CD14-positive monocyte (primary cell): Measurements from ENCODE around the gene HSPA1L. TPM values are rescaled to one million over a fixed set of nuclear protein-coding genes. Genes with fewer than 3 reads are reported as not detected.

ENCODE experiments used
- DNase-seq, 3 donors: peaks; one replicate each; pipeline ENCODE4 v3.0.0-alpha.2; 2011 to 2022
- H2AFZ ChIP-seq: 2 replicates; pipeline ENCODE4 v1.6.0; 2012; ENCODE audit warnings: mild to moderate bottlenecking, low read depth, low read length, inconsistent platforms; ENCODE audit not compliant: insufficient read depth, poor library complexity, severe bottlenecking
- H3K27ac ChIP-seq, 2 donors: 1 replicate in 1 of 2; 2 replicates in 1 of 2; pipeline ENCODE4 v1.5.1; 2012 to 2013; ENCODE audit warnings: low read length in 2 of 2, control low read depth in 1 of 2, inconsistent platforms in 1 of 2, low read depth in 1 of 2, mild to moderate bottlenecking in 1 of 2
- H3K27me3 ChIP-seq, 2 donors: one replicate each; pipeline versions ENCODE4 v1.6.0 to v1.6.1; 2011 to 2013; ENCODE audit warnings: low read length in 2 of 2; ENCODE audit not compliant: control insufficient read depth in 2 of 2, insufficient read depth in 2 of 2
- H3K36me3 ChIP-seq, 2 donors: replicated peaks in 1 of 2; 1 replicate in 1 of 2; 2 replicates in 1 of 2; pipeline versions ENCODE4 v1.5.1 to v1.6.1; 2012 to 2013; ENCODE audit warnings: low read length in 2 of 2, control low read depth in 1 of 2, inconsistent platforms in 1 of 2, mild to moderate bottlenecking in 1 of 2; ENCODE audit not compliant: insufficient read depth in 2 of 2, control insufficient read depth in 1 of 2
- H3K4me1 ChIP-seq, 2 donors: 1 replicate in 1 of 2; 2 replicates in 1 of 2; pipeline versions ENCODE4 v1.5.1 to v1.6.1; 2012 to 2013; ENCODE audit warnings: low read length in 2 of 2, control low read depth in 1 of 2, inconsistent platforms in 1 of 2, mild to moderate bottlenecking in 1 of 2, moderate library complexity in 1 of 2; ENCODE audit not compliant: insufficient read depth in 2 of 2, control insufficient read depth in 1 of 2
- H3K4me2 ChIP-seq: replicated peaks from 2 replicates; pipeline ENCODE3; 2012; ENCODE audit warnings: low read length, moderate library complexity, mild to moderate bottlenecking; ENCODE audit not compliant: poor library complexity, severe bottlenecking; ENCODE audit errors: extremely low read depth
- H3K4me3 ChIP-seq, 3 experiments: fragments of 200-600 bp in 1 of 3; sonication (generic) in 1 of 3; replicated peaks in 1 of 3; 1 replicate in 2 of 3; 2 replicates in 1 of 3; pipeline ENCODE4 v1.5.1; 2011 to 2013; ENCODE audit warnings: low read length in 3 of 3, mild to moderate bottlenecking in 3 of 3, control low read depth in 2 of 3, low read depth in 2 of 3, inconsistent platforms in 1 of 3, moderate library complexity in 1 of 3
- H3K79me2 ChIP-seq: 2 replicates; pipeline ENCODE4 v1.6.0; 2012; ENCODE audit warnings: mild to moderate bottlenecking, control low read depth, inconsistent platforms, low read length, moderate library complexity; ENCODE audit not compliant: insufficient read depth
- H3K9ac ChIP-seq: 2 replicates; pipeline ENCODE4 v1.6.0; 2017; ENCODE audit warnings: low read length, mild to moderate bottlenecking; ENCODE audit not compliant: insufficient read depth, poor library complexity, severe bottlenecking
- H3K9me3 ChIP-seq, 2 donors: replicated peaks in 1 of 2; 1 replicate in 1 of 2; 2 replicates in 1 of 2; pipeline versions ENCODE4 v1.5.1 to v1.6.1; 2012 to 2013; ENCODE audit warnings: low read length in 2 of 2, control low read depth in 1 of 2; ENCODE audit not compliant: control insufficient read depth in 1 of 2, insufficient read depth in 1 of 2
- H4K20me1 ChIP-seq: 2 replicates; pipeline ENCODE4 v1.6.0; 2012; ENCODE audit warnings: mild to moderate bottlenecking, low read length, control low read depth, moderate library complexity; ENCODE audit not compliant: insufficient read depth
- H3K27ac Mint-ChIP-seq, 7 donors: one replicate each; pipeline ENCODE4 v1.8.0; 2020; ENCODE audit warnings: mild to moderate bottlenecking in 7 of 7, mixed read lengths in 7 of 7, moderate library complexity in 6 of 7, inconsistent platforms in 2 of 7
- H3K27me3 Mint-ChIP-seq, 3 donors: one replicate each; pipeline ENCODE4 v1.8.0; 2021 to 2022; ENCODE audit warnings: low read depth in 3 of 3, mild to moderate bottlenecking in 3 of 3, mixed read lengths in 3 of 3, moderate library complexity in 3 of 3, inconsistent platforms in 1 of 3
- H3K36me3 Mint-ChIP-seq, 2 donors: one replicate each; pipeline ENCODE4 v1.8.0; 2020; ENCODE audit warnings: mixed read lengths in 2 of 2, inconsistent platforms in 1 of 2, mild to moderate bottlenecking in 1 of 2
- H3K4me1 Mint-ChIP-seq: one replicate; pipeline ENCODE4 v1.8.0; 2020; ENCODE audit warnings: mild to moderate bottlenecking, mixed read lengths
- H3K4me3 Mint-ChIP-seq, 2 donors: one replicate each; pipeline ENCODE4 v1.8.0; 2020; ENCODE audit warnings: mild to moderate bottlenecking in 2 of 2, mixed read lengths in 2 of 2, moderate library complexity in 1 of 2
- H3K9me3 Mint-ChIP-seq, 7 donors: one replicate each; pipeline ENCODE4 v1.8.0; 2020 to 2022; ENCODE audit warnings: mixed read lengths in 7 of 7, mild to moderate bottlenecking in 6 of 7, moderate library complexity in 6 of 7, inconsistent platforms in 2 of 7
- CTCF ChIP-seq: fragments of 200-600 bp; IDR thresholded peaks from one replicate; pipeline ENCODE4 v1.8.0; 2022; ENCODE audit warnings: antibody characterized with exemption, mild to moderate bottlenecking
- WGBS: methylation state at CpG from one replicate; pipeline ENCODE4 v1.1.5; 2013; ENCODE audit warnings: missing lambda C conversion rate; ENCODE audit not compliant: insufficient coverage; 5-methylcytosine and 5-hydroxymethylcytosine counted together
- intact Hi-C, 2 donors: fragments of 100-400 bp; cut with micrococcal nuclease; formaldehyde crosslinking; loops; one replicate each; pipeline versions ENCODE4 v1.15.0 to v1.15.1; 2023
- polyA plus RNA-seq, 3 donors: library from polyadenylated mRNA; depleted of rRNA in 1 of 3; unstranded in 2 of 3; stranded (reverse) in 1 of 3; fragments of 300-500 nt in 2 of 3; fragments of >200 nt in 1 of 3; fragmentation: Illumina TruSeq in 2 of 3; gene quantifications; 1 replicate in 2 of 3; 2 replicates in 1 of 3; pipeline ENCODE4 v1.2.3, GENCODE V29; 2012 to 2021

The HSPA1L gene
- polyA plus RNA-seq, 3 donors = 0.53 to 0.72 (median 0.55) TPM

DNA sequence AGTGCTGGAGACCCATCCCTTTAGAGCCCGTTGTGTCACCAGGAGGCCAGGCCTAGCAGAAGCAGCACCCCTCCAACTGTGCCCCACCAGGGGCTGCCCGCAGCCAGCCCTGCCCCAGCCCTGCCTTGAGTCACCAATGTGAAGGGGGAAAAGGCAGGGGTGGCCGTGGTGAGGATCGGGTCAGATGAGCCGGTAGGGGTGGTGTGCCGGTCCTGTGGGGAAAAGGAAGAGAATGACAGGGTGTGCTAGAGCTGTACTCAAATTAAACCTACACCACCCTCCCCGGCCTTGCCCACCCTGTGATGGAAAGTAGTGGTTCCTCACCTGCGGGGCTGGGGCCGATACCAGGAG is 49.5 kb downstream of the HSPA1L start:
- Histone ChIP-seq H3K79me2 (no peaks in the 10 kb centered on the region), H3K27ac (no peak overlapping the region), H3K36me3 (peaks cover 7 to 24% of the 10 kb centered on the region in 2 donors), H3K4me1 (peaks cover 29 to 30% of the 10 kb centered on the region in 2 donors), H3K4me2 (no peak overlapping the region), H3K27me3 (no peaks in the 10 kb centered on the region), H4K20me1 (no peaks in the 10 kb centered on the region), H3K4me3 (no peak overlapping the region), H3K9ac (no peak overlapping the region), H2AFZ (no peak overlapping the region), H3K9me3 (no peaks in the 10 kb centered on the region)
- no peak for DNase-seq
- H3K27me3 Mint-ChIP-seq = peaks cover 0 to 11% (median 4%) of the 10 kb centered on the region in 3 donors
- H3K9me3 Mint-ChIP-seq = peaks cover 0 to 1% (median 0%) of the 10 kb centered on the region in 7 donors
- TF ChIP-seq CTCF = no peak
- intact Hi-C loops = loop anchor here in 1 of 2 donors (5.0 kb wide), 2 partner anchors 33 to 88 kb away; no protein-coding TSS in a partner anchor
- no peak overlapping the region for H3K4me3 Mint-ChIP-seq
- peak overlapping the region in 1 of 7 donors; percentile 64 for H3K27ac Mint-ChIP-seq
- H3K4me1 Mint-ChIP-seq = peaks cover 29% of the 10 kb centered on the region
- 90% methylated on average over 2 of the region's 9 CpGs for WGBS
- H3K36me3 Mint-ChIP-seq = peaks cover 19 to 32% of the 10 kb centered on the region in 2 donors

- 50% methylated on average over 1 of the region's 4 CpGs for WGBS
- no peak overlapping the region for H3K4me3 Mint-ChIP-seq
- intact Hi-C loops = no loop called here
- DNase-seq = no peak
- Histone ChIP-seq H3K4me2 (no peak overlapping the region), H3K79me2 (no peaks in the 10 kb centered on the region), H3K27ac (no peak overlapping the region), H3K27me3 (no peaks in the 10 kb centered on the region), H2AFZ (no peak overlapping the region), H3K36me3 (peaks cover 18 to 37% of the 10 kb centered on the region in 2 donors), H3K9me3 (no peaks in the 10 kb centered on the region), H4K20me1 (no peaks in the 10 kb centered on the region), H3K4me3 (no peak overlapping the region), H3K4me1 (peaks cover 20% of the 10 kb centered on the region in 2 donors), H3K9ac (no peak overlapping the region)
- peaks cover 0 to 11% (median 1%) of the 10 kb centered on the region in 3 donors for H3K27me3 Mint-ChIP-seq
- H3K4me1 Mint-ChIP-seq = peaks cover 21% of the 10 kb centered on the region
- H3K27ac Mint-ChIP-seq = peak overlapping the region in 1 of 7 donors; percentile 50
- H3K36me3 Mint-ChIP-seq = peaks cover 29 to 45% of the 10 kb centered on the region in 2 donors
- no peak for TF ChIP-seq CTCF
- H3K9me3 Mint-ChIP-seq = peaks cover 0 to 1% (median 0%) of the 10 kb centered on the region in 7 donors
These were observed 50.9 kb downstream of the HSPA1L start for GRCh38 chr6:31764198-31764597.
